Mononuclear cell (primary cell): ENCODE measurements around the gene INTS6. TPM values are rescaled to one million over a fixed set of nuclear protein-coding genes. Genes with fewer than 3 reads are reported as not detected.
A peak's percentile ranks its signal among the peaks of the same experiment; 100 is the strongest.

Experiments
- H3K27me3 ChIP-seq: 2 replicates; pipeline ENCODE4 v1.6.0; 2011; ENCODE audit warnings: low read length, control low read depth; ENCODE audit not compliant: insufficient read depth
- H3K4me1 ChIP-seq: 2 replicates; pipeline ENCODE4 v1.5.1; 2011; ENCODE audit warnings: mild to moderate bottlenecking, low read length, control low read depth; ENCODE audit not compliant: insufficient read depth
- H3K4me3 ChIP-seq: 2 replicates; pipeline ENCODE4 v1.5.1; 2011; ENCODE audit warnings: mild to moderate bottlenecking, low read length, moderate library complexity
- H3K9me3 ChIP-seq: 2 replicates; pipeline ENCODE4 v1.5.1; 2011; ENCODE audit warnings: low read depth, mild to moderate bottlenecking, control low read depth, low read length
- total RNA-seq: library from RNA; depleted of rRNA; stranded (reverse); fragments of >200 nt; gene quantifications from one replicate; pipeline ENCODE4 v1.2.3, GENCODE V29; 2012

Gene INTS6
- total RNA-seq, 1 donor: 47.2 TPM

DNA sequence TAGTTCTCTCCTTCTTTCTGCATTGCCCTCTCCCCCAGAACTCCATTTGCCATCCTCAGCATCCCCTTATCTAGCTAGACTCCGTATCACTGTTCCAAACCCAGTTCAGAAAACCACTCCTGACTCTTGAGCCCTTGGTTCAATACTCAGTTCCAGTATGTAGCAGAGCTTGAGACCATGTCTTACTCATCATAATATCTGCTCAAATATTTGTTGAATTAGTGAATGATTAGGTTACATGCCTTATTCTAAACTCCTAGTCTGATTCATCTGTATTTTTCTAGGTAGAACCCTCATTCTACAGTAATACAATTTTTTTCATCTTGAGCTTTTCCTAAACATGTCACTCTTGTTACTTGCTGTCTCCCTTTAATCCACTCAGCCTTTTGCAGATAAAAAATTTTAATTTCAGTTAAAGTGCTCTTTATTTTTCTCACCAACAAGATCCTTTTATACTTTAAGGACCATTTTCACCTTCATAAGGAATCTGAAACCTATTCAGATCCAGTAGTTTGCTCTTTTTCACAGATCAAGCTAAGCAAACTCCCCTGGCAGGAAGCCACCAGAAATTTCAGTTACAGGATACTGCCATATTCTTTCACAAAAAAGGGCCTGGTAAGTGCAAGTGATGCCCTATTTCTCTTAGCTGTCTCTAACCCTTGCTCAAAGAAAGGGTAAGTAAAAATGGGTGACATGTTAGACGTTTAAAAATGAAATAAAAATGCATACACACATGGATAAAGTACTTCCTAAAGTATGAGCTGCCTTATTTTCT is 23.1 kb upstream of the INTS6 start:
- Histone ChIP-seq H3K9me3 (no peaks in the 10 kb centered on the region), H3K4me1 (no peaks in the 10 kb centered on the region), H3K27me3 (no peaks in the 10 kb centered on the region), H3K4me3 (no peak overlapping the region)

- Histone ChIP-seq H3K27me3 (no peaks in the 10 kb centered on the region), H3K4me1 (no peaks in the 10 kb centered on the region), H3K9me3 (no peaks in the 10 kb centered on the region), H3K4me3 (no peak overlapping the region)
Observed at GRCh38 chr13:51469790-51470189, 17.0 kb upstream of the INTS6 start.

- Histone ChIP-seq H3K4me3 (no peak overlapping the region), H3K4me1 (no peaks in the 10 kb centered on the region), H3K9me3 (no peaks in the 10 kb centered on the region), H3K27me3 (no peaks in the 10 kb centered on the region)
Observed at GRCh38 chr13:51467730-51468129, 14.9 kb upstream of the INTS6 start.

- no peaks in the 10 kb centered on the region for H3K4me1 ChIP-seq
- H3K27me3 ChIP-seq: no peaks in the 10 kb centered on the region
- no peaks in the 10 kb centered on the region for H3K9me3 ChIP-seq
- no peak overlapping the region for H3K4me3 ChIP-seq
Observed at GRCh38 chr13:51465124-51465523, 12.3 kb upstream of the INTS6 start.

- Histone ChIP-seq H3K27me3 (no peaks in the 10 kb centered on the region), H3K9me3 (no peaks in the 10 kb centered on the region), H3K4me3 (no peak overlapping the region), H3K4me1 (peaks cover 36% of the 10 kb centered on the region)
Observed at GRCh38 chr13:51457086-51457815, 4.4 kb upstream of the INTS6 start.

- Histone ChIP-seq H3K4me1 (peaks cover 36% of the 10 kb centered on the region), H3K27me3 (no peaks in the 10 kb centered on the region), H3K9me3 (no peaks in the 10 kb centered on the region), H3K4me3 (no peak overlapping the region)
Observed at GRCh38 chr13:51456510-51456909, 3.7 kb upstream of the INTS6 start.

GRCh38 chr13:51455532-51455931 is 2.7 kb upstream of the INTS6 start:
- Histone ChIP-seq H3K9me3 (no peaks in the 10 kb centered on the region), H3K4me3 (no peak overlapping the region), H3K27me3 (no peaks in the 10 kb centered on the region), H3K4me1 (peaks cover 42% of the 10 kb centered on the region)

GRCh38 chr13:51453959-51454703 is 1.3 kb upstream of the INTS6 start:
- no peaks in the 10 kb centered on the region for H3K27me3 ChIP-seq
- H3K4me1 ChIP-seq: peaks cover 45% of the 10 kb centered on the region
- H3K9me3 ChIP-seq: no peaks in the 10 kb centered on the region
- peak overlapping the region; percentile 73 for H3K4me3 ChIP-seq

DNA sequence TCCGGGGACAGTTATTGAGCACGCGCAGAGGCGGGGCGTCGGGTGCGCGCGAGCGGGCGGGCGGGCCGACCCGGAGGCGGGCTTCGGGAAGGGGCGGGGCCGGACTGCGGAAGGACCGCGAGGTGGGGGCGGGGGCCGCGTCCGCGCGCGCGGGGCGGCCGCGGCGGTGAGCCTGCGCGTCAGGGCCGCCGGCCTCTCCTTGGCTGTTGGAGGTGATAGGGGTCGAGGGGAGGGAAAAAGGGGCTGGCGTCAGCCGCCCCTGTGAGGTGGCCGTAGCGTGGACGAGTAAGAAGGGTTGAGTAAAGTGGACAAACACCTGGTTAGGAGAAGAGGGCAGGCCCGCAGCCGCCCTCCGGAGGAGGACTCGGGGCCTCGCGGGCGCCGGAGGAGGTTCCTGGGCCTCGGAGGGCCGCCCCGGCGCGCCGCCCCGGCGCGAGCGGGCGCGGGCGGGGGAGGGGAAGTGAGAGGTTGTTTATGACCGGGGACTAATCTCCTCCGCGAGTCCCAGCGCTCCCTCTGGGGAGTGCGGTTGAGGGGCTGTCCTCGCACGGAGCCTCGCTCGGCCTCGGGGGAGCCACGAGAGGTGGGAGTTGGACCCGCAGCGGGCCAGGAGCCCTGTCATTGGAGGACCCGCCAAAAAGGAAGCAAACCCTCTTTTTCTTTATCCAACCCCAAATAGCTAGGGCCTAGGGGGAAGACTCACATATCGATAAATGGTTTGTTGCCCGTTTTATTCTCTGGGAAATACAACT is 547 bp upstream of the INTS6 start:
- H3K9me3 ChIP-seq: no peaks in the 10 kb centered on the region
- H3K4me1 ChIP-seq: peaks cover 46% of the 10 kb centered on the region
- H3K27me3 ChIP-seq: no peaks in the 10 kb centered on the region
- peak overlapping the region; percentile 73 for H3K4me3 ChIP-seq

GRCh38 chr13:51451467-51452360 is 1.1 kb downstream of the INTS6 start:
- peaks cover 36% of the 10 kb centered on the region for H3K4me1 ChIP-seq

DNA sequence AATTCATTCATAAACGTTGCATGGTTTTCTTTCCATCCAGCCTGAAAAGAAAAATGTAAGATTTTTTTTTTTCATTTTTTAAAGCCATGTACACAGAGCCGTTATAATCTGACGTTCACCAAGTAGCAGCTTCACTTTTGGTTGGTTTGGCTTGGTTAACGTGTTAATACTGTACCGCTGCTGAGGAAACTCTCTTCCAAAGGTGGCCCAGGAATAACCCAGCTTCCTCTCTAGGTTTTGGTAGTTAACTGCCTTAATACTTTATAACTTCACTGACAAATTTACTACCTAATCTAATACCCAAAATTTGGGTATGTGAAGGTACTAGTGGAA is 1.7 kb downstream of the INTS6 start:
- Histone ChIP-seq H3K4me1 (peaks cover 34% of the 10 kb centered on the region), H3K4me3 (peak overlapping the region; percentile 82), H3K9me3 (no peaks in the 10 kb centered on the region), H3K27me3 (no peaks in the 10 kb centered on the region)

More at GRCh38 chr13:51451467-51452360, 1.1 kb downstream of the INTS6 start:
- Histone ChIP-seq H3K9me3 (no peaks in the 10 kb centered on the region), H3K4me3 (peak overlapping the region; percentile 82), H3K27me3 (no peaks in the 10 kb centered on the region)

DNA sequence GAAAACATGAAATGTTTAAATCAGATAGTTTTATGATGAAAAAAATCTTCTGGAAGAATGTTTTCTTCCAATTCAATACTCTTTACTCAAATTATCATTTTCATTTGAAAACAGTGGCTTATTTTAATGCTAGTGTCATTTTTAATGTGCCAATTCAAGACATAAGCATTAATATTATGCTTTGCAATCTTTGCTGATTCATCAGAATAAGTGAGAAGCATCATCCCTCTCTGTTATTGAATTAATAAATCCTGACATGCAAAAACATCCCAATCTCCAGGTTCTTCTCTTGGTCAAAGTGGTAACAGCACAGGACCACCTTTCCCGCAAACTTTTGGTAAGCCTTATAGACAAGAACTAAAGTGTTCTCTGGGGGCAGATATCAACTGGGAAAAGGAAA is 3.8 kb downstream of the INTS6 start:
- no peak overlapping the region for H3K4me3 ChIP-seq
- no peaks in the 10 kb centered on the region for H3K9me3 ChIP-seq
- peaks cover 13% of the 10 kb centered on the region for H3K4me1 ChIP-seq
- H3K27me3 ChIP-seq: no peaks in the 10 kb centered on the region

DNA sequence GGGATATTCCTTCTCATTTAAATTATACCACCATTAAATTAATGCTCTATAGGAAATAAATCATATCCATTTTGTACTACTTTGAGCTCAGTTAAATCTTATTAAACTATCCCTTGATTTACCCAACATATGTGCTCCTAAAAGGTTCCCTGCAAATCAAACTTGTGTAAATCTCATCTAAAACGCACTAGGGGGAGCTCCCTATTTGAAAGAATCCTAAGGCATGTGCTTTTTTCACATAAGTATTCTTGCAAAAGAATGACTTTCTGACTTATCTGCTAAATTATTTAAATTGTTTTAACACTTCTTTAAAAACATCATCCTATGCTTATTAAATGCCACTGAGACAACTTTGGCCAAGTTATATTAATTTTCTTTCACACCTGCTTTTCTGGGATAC is 7.9 kb downstream of the INTS6 start:
- H3K4me1 ChIP-seq: peaks cover 4% of the 10 kb centered on the region
- no peak overlapping the region for H3K4me3 ChIP-seq

DNA sequence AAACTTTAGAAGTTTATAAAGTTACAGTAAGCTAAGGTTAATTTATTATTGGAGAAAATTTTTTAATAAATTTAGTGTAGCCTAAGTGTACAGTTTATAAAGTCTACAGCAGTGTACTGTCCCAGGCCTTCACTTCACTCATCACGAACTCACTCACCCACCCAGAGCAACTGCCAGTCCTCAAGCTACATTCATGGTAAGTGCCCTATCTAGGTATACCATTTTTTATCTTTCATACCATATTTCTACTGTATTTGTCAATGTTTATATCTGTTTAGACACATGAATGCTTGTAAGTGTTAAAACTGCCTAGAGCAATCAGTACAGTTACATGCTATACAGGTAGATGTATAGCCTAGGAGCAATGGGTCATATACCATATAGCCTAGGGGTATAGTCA is 12.5 kb downstream of the INTS6 start:
- Histone ChIP-seq H3K27me3 (no peaks in the 10 kb centered on the region), H3K4me1 (no peaks in the 10 kb centered on the region), H3K4me3 (no peak overlapping the region), H3K9me3 (no peaks in the 10 kb centered on the region)

More for the DNA sequence above, 7.9 kb downstream of the INTS6 start:
- no peaks in the 10 kb centered on the region for H3K27me3 ChIP-seq
- H3K9me3 ChIP-seq: no peaks in the 10 kb centered on the region
